Endothelial cell of umbilical vein (primary cell): ENCODE results near the gene TTL. TPM values are rescaled to one million over a fixed set of nuclear protein-coding genes. Genes with fewer than 3 reads are reported as not detected.

ENCODE experiments used
- BruUV-seq: library from RNA; stranded (reverse); fragments of 400-500 nt; replicated peaks from 2 replicates; lab custom pipeline; 2021; lab: Mats Ljungman, UMichigan
- CTCF ChIA-PET: fragments of 300-600, 350-600 bp; sonication (Branson Sonifier 250); formaldehyde crosslinking; loops from one replicate; lab custom pipeline; 2021; ENCODE audit warnings: antibody characterized with exemption, inconsistent platforms; lab: Charles Lee
- POLR2A ChIA-PET: fragments of 300-600, 350-600 bp; sonication (Branson Sonifier 250); formaldehyde crosslinking; loops from one replicate; lab custom pipeline; 2021; ENCODE audit warnings: antibody characterized with exemption, inconsistent platforms; lab: Charles Lee
- DNase-seq: peaks from one replicate; pipeline ENCODE4 v3.0.0-alpha.2; 2011; ENCODE audit warnings: low read depth, low spot score
- FAIRE-seq: peaks from 2 replicates; lab custom pipeline; 2011; peaks lifted over from hg19 to GRCh38; lab: Jason Lieb, UNC
- H2AFZ ChIP-seq: 2 replicates; pipeline ENCODE4 v1.6.0; 2012; ENCODE audit warnings: low read depth, low read length, control low read depth, inconsistent platforms
- H3K27ac ChIP-seq: 2 replicates; pipeline ENCODE4 v1.5.1; 2011; ENCODE audit warnings: low read depth, mild to moderate bottlenecking, control low read depth, low read length, moderate library complexity; ENCODE audit not compliant: insufficient read depth
- H3K27me3 ChIP-seq, 2 experiments: 2 replicates each; pipeline versions ENCODE4 v1.6.0 to v1.6.1; 2011; ENCODE audit warnings: low read length in 2 of 2, mixed read lengths in 1 of 2; ENCODE audit not compliant: control insufficient read depth in 2 of 2, insufficient read depth in 2 of 2
- H3K36me3 ChIP-seq, 2 experiments: 2 replicates in 1 of 2; 3 replicates in 1 of 2; pipeline ENCODE4 v1.5.1; 2011; ENCODE audit warnings: low read length in 2 of 2, mild to moderate bottlenecking in 1 of 2, moderate library complexity in 1 of 2; ENCODE audit not compliant: control insufficient read depth in 2 of 2, insufficient read depth in 2 of 2; ENCODE audit errors: extremely low read depth in 1 of 2
- H3K4me1 ChIP-seq: 3 replicates; pipeline ENCODE4 v1.5.1; 2011; ENCODE audit warnings: mild to moderate bottlenecking, low read length; ENCODE audit not compliant: control insufficient read depth, insufficient read depth; ENCODE audit errors: extremely low read depth
- H3K4me2 ChIP-seq: 2 replicates; pipeline ENCODE4 v1.6.1; 2011; ENCODE audit warnings: low read length, control low read depth, mixed read lengths; ENCODE audit not compliant: insufficient read depth
- H3K4me3 ChIP-seq, 3 experiments: fragments of 200-600 bp in 1 of 3; sonication (generic), shearing (Covaris generic) in 1 of 3; replicated peaks in 1 of 3; 2 replicates each; pipeline ENCODE4 v1.5.1; 2011 to 2016; ENCODE audit warnings: control low read depth in 3 of 3, low read length in 3 of 3, mild to moderate bottlenecking in 2 of 3, inconsistent platforms in 1 of 3, low read depth in 1 of 3, moderate library complexity in 1 of 3; ENCODE audit not compliant: insufficient read depth in 1 of 3
- H3K79me2 ChIP-seq: 2 replicates; pipeline ENCODE4 v1.6.0; 2012; ENCODE audit warnings: low read length, inconsistent platforms; ENCODE audit not compliant: control insufficient read depth, insufficient read depth
- H3K9ac ChIP-seq: replicated peaks from 2 replicates; pipeline ENCODE3; 2011; ENCODE audit warnings: low read length, control low read depth; ENCODE audit not compliant: insufficient read depth; ENCODE audit errors: extremely low read depth
- H3K9me1 ChIP-seq: replicated peaks from 3 replicates; pipeline ENCODE4 v1.6.0; 2011; ENCODE audit warnings: mild to moderate bottlenecking, low read length; ENCODE audit not compliant: control insufficient read depth, insufficient read depth; ENCODE audit errors: extremely low read depth
- H3K9me3 ChIP-seq: replicated peaks from 2 replicates; pipeline ENCODE4 v1.5.1; 2012; ENCODE audit warnings: low read length, inconsistent platforms; ENCODE audit not compliant: control insufficient read depth, insufficient read depth
- H4K20me1 ChIP-seq: replicated peaks from 2 replicates; pipeline ENCODE3; 2011; ENCODE audit warnings: mild to moderate bottlenecking, low read length; ENCODE audit not compliant: control insufficient read depth, insufficient read depth; ENCODE audit errors: extremely low read depth
- EZH2 ChIP-seq: IDR thresholded peaks from 2 replicates; pipeline ENCODE4 v1.6.1; 2012; ENCODE audit warnings: borderline replicate concordance, low read depth, mild to moderate bottlenecking, moderate library complexity, low read length, inconsistent platforms; ENCODE audit not compliant: severe bottlenecking
- FOS ChIP-seq: IDR thresholded peaks from 2 replicates; pipeline ENCODE4 v1.6.1; 2011; ENCODE audit warnings: mild to moderate bottlenecking, low read length, moderate library complexity, borderline replicate concordance; ENCODE audit not compliant: insufficient read depth
- GATA2 ChIP-seq: IDR thresholded peaks from 2 replicates; pipeline ENCODE4 v1.7.0; 2011; ENCODE audit warnings: low read depth, mild to moderate bottlenecking, moderate library complexity, mixed read lengths, low read length; ENCODE audit not compliant: insufficient read length, insufficient read depth
- JUN ChIP-seq: IDR thresholded peaks from 2 replicates; pipeline ENCODE4 v1.6.1; 2011; ENCODE audit warnings: borderline replicate concordance, low read depth; ENCODE audit not compliant: insufficient read length, insufficient read depth
- MAX ChIP-seq: IDR thresholded peaks from 2 replicates; pipeline ENCODE4 v1.6.1; 2011; ENCODE audit not compliant: insufficient read depth, insufficient read length
- MYC ChIP-seq: IDR thresholded peaks from one replicate; pipeline ENCODE4 v1.6.1; 2011; ENCODE audit warnings: mild to moderate bottlenecking, low read depth, low read length
- POLR2A ChIP-seq: IDR thresholded peaks from 2 replicates; pipeline ENCODE4 v1.6.1; 2012; ENCODE audit warnings: low read depth, mild to moderate bottlenecking, control low read depth, low read length
- POLR2AphosphoS5 ChIP-seq: IDR thresholded peaks from 2 replicates; pipeline ENCODE4 v1.6.1; 2012; ENCODE audit warnings: low read depth, mild to moderate bottlenecking, control low read depth, low read length, moderate library complexity; ENCODE audit not compliant: insufficient read depth
- dilution Hi-C: fragments of 300-500 bp; cut with MboI; formaldehyde crosslinking; loops from one replicate; pipeline ENCODE4 v1.15.0; 2019; ENCODE audit warnings: low sequenced_read_pairs; ENCODE audit not compliant: extremely low pct_ligation_motif_present
- intact Hi-C: fragments of 100-400 bp; cut with micrococcal nuclease; formaldehyde crosslinking; loops from one replicate; pipeline ENCODE4 v1.10.0; 2022
- polyA plus RNA-seq, 4 experiments: library from polyadenylated mRNA; depleted of rRNA in 3 of 4; stranded (reverse) in 3 of 4; unstranded in 1 of 4; fragments of >200 nt; gene quantifications; 2 replicates each; pipeline versions ENCODE4 v1.2.1 to v1.2.3, GENCODE V29; 2011 to 2012; ENCODE audit warnings: missing spikeins in 1 of 4
- total RNA-seq: library from RNA; stranded (reverse); gene quantifications from 2 replicates; pipeline ENCODE4 v1.2.3, GENCODE V29; 2021
- TF ChIP-seq, protein P1 (sequence below), 2 donors: IDR thresholded peaks; 1 replicate in 1 of 2; 2 replicates in 1 of 2; pipeline ENCODE4 v1.5.1; 2011; ENCODE audit warnings: low read length in 2 of 2, mild to moderate bottlenecking in 2 of 2, moderate library complexity in 2 of 2, control low read depth in 1 of 2, inconsistent platforms in 1 of 2, low read depth in 1 of 2; ENCODE audit not compliant: insufficient read depth in 1 of 2; ENCODE audit errors: extremely low read depth in 1 of 2

TTL gene
- total and polyA plus RNA-seq, 2 donors (not counting 3 experiments of a cell fraction or from before 2014, with no cell fraction given): 21.9 to 66.8 TPM

DNA sequence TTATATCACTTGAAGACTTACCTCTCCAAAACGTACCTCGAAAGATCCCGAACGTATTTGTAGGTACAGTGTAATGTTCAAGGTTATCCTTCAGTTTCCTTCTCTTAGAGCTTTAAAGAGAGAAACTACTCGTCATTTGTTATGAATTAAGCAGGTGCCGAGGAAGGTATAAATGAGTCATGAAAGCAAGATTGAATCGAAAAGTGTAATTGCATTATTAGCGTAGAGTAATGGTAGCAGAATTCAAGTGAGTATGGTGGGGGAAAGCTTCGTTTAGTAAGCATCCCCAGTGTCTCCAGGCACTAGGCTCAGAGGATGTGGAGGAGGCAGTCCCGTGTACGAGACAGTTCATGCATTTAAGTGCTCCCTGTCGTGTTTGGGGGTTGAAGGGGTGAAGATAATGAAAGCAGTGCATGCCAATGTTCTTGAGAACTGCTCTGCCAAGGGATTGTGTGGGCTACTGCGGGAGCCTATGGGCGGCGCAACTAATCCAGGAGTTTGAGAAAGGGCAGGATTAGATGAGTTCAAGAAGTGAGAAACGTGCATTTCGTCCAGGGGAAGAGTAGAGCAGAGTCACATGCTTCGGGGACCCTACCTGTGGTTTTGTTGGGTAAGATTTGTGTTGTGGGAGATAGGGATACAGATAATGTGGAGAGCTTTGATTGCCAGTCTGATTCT lies 61.2 kb downstream of the TTL start:
- Histone ChIP-seq H3K27ac (peak overlapping the region; percentile 76), H3K9ac (peak overlapping the region; percentile 79), H3K36me3 (peaks cover 0 to 7% of the 10 kb centered on the region in 2 experiments), H3K9me1 (no peaks in the 10 kb centered on the region), H3K4me1 (peaks cover 14% of the 10 kb centered on the region), H3K27me3 (no peaks in the 10 kb centered on the region), H3K4me2 (peak overlapping the region; percentile 91), H3K9me3 (no peaks in the 10 kb centered on the region), H3K79me2 (peaks cover 37% of the 10 kb centered on the region), H2AFZ (peak overlapping the region; percentile 92), H4K20me1 (no peaks in the 10 kb centered on the region), H3K4me3 (peak overlapping the region; percentile 64 to 87 (median 82))
- intact Hi-C loops: loop anchor here (1.0 kb wide), 1 partner anchor 62 kb away; no protein-coding TSS in a partner anchor
- DNase-seq (peak; percentile 54), FAIRE-seq (peak; percentile 52)
- ChIA-PET POLR2A (interaction anchor here (0.5 kb wide), 1 partner anchor 111 kb away, joined by 3 read pairs; no protein-coding TSS in a partner anchor), CTCF (interaction anchor here (0.7 to 1.7 kb wide), 6 partner anchors 9 to 655 kb away, joined by 3 to 4 read pairs (median 3); no protein-coding TSS in a partner anchor)
- no peak for TF ChIP-seq EZH2
- no peak for TF ChIP-seq MAX
- TF ChIP-seq GATA2: no peak
- TF ChIP-seq MYC: no peak
- no peak for TF ChIP-seq POLR2A
- TF ChIP-seq JUN: no peak
- no peak for TF ChIP-seq POLR2AphosphoS5
- no peak for TF ChIP-seq FOS
- TF ChIP-seq, protein P1, sequence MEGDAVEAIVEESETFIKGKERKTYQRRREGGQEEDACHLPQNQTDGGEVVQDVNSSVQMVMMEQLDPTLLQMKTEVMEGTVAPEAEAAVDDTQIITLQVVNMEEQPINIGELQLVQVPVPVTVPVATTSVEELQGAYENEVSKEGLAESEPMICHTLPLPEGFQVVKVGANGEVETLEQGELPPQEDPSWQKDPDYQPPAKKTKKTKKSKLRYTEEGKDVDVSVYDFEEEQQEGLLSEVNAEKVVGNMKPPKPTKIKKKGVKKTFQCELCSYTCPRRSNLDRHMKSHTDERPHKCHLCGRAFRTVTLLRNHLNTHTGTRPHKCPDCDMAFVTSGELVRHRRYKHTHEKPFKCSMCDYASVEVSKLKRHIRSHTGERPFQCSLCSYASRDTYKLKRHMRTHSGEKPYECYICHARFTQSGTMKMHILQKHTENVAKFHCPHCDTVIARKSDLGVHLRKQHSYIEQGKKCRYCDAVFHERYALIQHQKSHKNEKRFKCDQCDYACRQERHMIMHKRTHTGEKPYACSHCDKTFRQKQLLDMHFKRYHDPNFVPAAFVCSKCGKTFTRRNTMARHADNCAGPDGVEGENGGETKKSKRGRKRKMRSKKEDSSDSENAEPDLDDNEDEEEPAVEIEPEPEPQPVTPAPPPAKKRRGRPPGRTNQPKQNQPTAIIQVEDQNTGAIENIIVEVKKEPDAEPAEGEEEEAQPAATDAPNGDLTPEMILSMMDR (IDR thresholded peaks at IDR 0.05; ENCODE audit: extremely low read depth in 1 of 2, insufficient read depth in 1 of 2, low read depth in 1 of 2, low read length in 2 of 2): no peak
- dilution Hi-C loops: no loop called here
- BruUV-seq: no TSS peak
